Spleen (tissue), 11 donors: Measurements from ENCODE around the gene TECPR1. TPM values are rescaled to one million over a fixed set of nuclear protein-coding genes. Genes with fewer than 3 reads are reported as not detected.

ENCODE experiments used
- DNase-seq: peaks from one replicate; pipeline ENCODE4 v3.0.0-alpha.2; 2020
- H3K27ac ChIP-seq, 8 donors: fragments of 200-600 bp; sonication (generic) in 7 of 8; 1 replicate in 4 of 8; 2 replicates in 4 of 8; pipeline versions ENCODE4 v1.5.0 to v1.8.0; 2016 to 2021; ENCODE audit warnings: inconsistent platforms in 4 of 8, mild to moderate bottlenecking in 4 of 8, moderate library complexity in 1 of 8
- H3K27me3 ChIP-seq, 7 donors: fragments of 200-600 bp; sonication (generic) in 6 of 7; replicated peaks in 1 of 7; 1 replicate in 4 of 7; 2 replicates in 3 of 7; pipeline versions ENCODE4 v1.5.0 to v1.8.0; 2016 to 2021; ENCODE audit warnings: inconsistent platforms in 3 of 7, mild to moderate bottlenecking in 1 of 7
- H3K36me3 ChIP-seq, 6 donors: fragments of 200-600 bp; sonication (generic) in 5 of 6; 1 replicate in 4 of 6; 2 replicates in 2 of 6; pipeline versions ENCODE4 v1.5.0 to v1.8.0; 2016 to 2021; ENCODE audit warnings: inconsistent platforms in 2 of 6
- H3K4me1 ChIP-seq, 6 donors: fragments of 200-600 bp; sonication (generic) in 5 of 6; 1 replicate in 3 of 6; 2 replicates in 3 of 6; pipeline versions ENCODE4 v1.5.0 to v1.8.0; 2016 to 2021; ENCODE audit warnings: inconsistent platforms in 3 of 6
- H3K4me3 ChIP-seq, 8 donors: fragments of 200-600 bp; sonication (generic) in 7 of 8; 1 replicate in 4 of 8; 2 replicates in 4 of 8; pipeline versions ENCODE4 v1.5.0 to v1.8.0; 2016 to 2021; ENCODE audit warnings: inconsistent platforms in 4 of 8, mild to moderate bottlenecking in 4 of 8, moderate library complexity in 2 of 8
- H3K9me3 ChIP-seq, 8 donors: fragments of 200-600 bp; sonication (generic) in 7 of 8; 1 replicate in 4 of 8; 2 replicates in 4 of 8; pipeline versions ENCODE4 v1.5.0 to v1.8.0; 2016 to 2021; ENCODE audit warnings: inconsistent platforms in 4 of 8
- POLR2A ChIP-seq, 3 donors: fragments of 450-650 bp; IDR thresholded peaks; one replicate each; pipeline ENCODE4 v1.5.1; 2017; ENCODE audit warnings: antibody characterized with exemption in 3 of 3, mild to moderate bottlenecking in 1 of 3
- POLR2AphosphoS5 ChIP-seq, 3 donors: sonication (generic); formaldehyde crosslinking; IDR thresholded peaks; one replicate each; pipeline ENCODE4 v1.5.1; 2017; ENCODE audit warnings: antibody characterized with exemption in 3 of 3
- WGBS, 5 donors: extraction: QIAGEN DNeasy Blood & Tissue Kit in 3 of 5; methylation state at CpG; one replicate each; pipeline versions ENCODE4 v1.1.5 to v1.1.7; 2013 to 2018; 5-methylcytosine and 5-hydroxymethylcytosine counted together
- intact Hi-C: fragments of 100-400 bp; cut with DNase I; formaldehyde crosslinking; loops from one replicate; pipeline ENCODE4 v1.15.0; 2023; ENCODE audit warnings: low total_unique reads
- polyA plus RNA-seq, 3 donors: library from polyadenylated mRNA; stranded (reverse); fragments of 200-250 nt; gene quantifications; one replicate each; pipeline ENCODE4 v1.2.1, GENCODE V29; 2013
- total RNA-seq, 7 donors: library from RNA; depleted of rRNA in 3 of 7; stranded (reverse); fragments of >200 nt in 3 of 7; fragmentation: NEBNext Ultra II Directional in 4 of 7; extraction: Animal tissue kit (Norgen Biotek cat#: 25700) in 4 of 7; gene quantifications; one replicate each; pipeline versions ENCODE4 v1.1.0 to v1.2.1, GENCODE V29; 2016 to 2021
- TF ChIP-seq, protein P1 (sequence below), 11 experiments: fragments of 200-600 bp in 7 of 11; fragments of 450-650 bp in 4 of 11; sonication (generic) in 4 of 11; IDR thresholded peaks in 8 of 11; conservative IDR thresholded peaks in 3 of 11; 1 replicate in 7 of 11; 2 replicates in 4 of 11; pipeline versions ENCODE4 v1.4.0 to v1.8.0; 2016 to 2021; ENCODE audit warnings: antibody characterized with exemption in 11 of 11, inconsistent platforms in 4 of 11, mild to moderate bottlenecking in 1 of 11
- donor health status: healthy with polysubstance abuse.
- donor health status: DM: no; HTN: no; CAD: no; lungs with moderate emphysema.
- donor health status: DM: no; HTN: no; CAD: no.
- donor health status: Bipolar disorder and iron deficiency.
- donor health status: healthy.
- donor health status: DM: no; HTN: no; CAD: no.
- donor health status: DM: yes; HTN: yes; CAD: no.

TECPR1 gene
- total and polyA plus RNA-seq, 10 donors: 8.4 to 86.4 (median 40.1) TPM

DNA sequence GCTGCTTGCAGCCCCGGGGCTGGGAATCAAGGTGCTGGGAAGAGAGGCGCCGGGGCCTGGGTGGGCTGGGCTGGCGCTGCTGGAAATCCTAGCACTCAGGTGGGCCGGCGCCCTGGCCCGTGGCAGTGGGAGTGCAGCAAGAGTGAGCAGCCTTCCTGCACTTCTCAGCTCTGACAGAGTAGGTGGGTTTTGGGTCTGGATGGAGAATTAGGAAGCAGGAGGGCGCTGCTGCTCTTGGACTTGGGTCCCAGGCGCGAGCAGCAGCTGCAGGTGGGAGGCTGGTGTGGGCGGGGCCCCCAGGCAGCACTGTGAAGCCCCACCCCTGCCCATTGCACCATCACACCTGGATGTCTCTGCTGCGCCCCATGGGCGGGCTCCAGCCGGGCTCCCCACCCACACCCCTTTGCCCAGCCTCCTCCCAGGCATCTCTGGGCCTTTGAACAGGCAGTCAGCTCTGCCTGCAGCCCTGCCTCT, 35.5 kb upstream of the TECPR1 start:
- H3K4me3 ChIP-seq: peak overlapping the region in 3 of 8 donors; percentile 4 to 79 (median 7)
- 77 to 88% (median 83%) methylated on average over 12 to 14 of the region's 14 CpGs for WGBS, 5 donors
- intact Hi-C loops: no loop called here
- no peak for DNase-seq
- H3K4me1 ChIP-seq: peaks cover 51 to 89% (median 73%) of the 10 kb centered on the region in 6 donors
- peak overlapping the region in 6 of 8 donors; percentile 91 to 98 (median 96) for H3K27ac ChIP-seq
- no peaks in the 10 kb centered on the region for H3K9me3 ChIP-seq
- H3K27me3 ChIP-seq: no peaks in the 10 kb centered on the region
- peaks cover 0 to 91% (median 22%) of the 10 kb centered on the region in 6 donors for H3K36me3 ChIP-seq
- TF ChIP-seq POLR2AphosphoS5 (IDR thresholded peaks at IDR 0.05) (peak in 1 of 3 donors; percentile 28), POLR2A (IDR thresholded peaks at IDR 0.05) (no peak)

DNA sequence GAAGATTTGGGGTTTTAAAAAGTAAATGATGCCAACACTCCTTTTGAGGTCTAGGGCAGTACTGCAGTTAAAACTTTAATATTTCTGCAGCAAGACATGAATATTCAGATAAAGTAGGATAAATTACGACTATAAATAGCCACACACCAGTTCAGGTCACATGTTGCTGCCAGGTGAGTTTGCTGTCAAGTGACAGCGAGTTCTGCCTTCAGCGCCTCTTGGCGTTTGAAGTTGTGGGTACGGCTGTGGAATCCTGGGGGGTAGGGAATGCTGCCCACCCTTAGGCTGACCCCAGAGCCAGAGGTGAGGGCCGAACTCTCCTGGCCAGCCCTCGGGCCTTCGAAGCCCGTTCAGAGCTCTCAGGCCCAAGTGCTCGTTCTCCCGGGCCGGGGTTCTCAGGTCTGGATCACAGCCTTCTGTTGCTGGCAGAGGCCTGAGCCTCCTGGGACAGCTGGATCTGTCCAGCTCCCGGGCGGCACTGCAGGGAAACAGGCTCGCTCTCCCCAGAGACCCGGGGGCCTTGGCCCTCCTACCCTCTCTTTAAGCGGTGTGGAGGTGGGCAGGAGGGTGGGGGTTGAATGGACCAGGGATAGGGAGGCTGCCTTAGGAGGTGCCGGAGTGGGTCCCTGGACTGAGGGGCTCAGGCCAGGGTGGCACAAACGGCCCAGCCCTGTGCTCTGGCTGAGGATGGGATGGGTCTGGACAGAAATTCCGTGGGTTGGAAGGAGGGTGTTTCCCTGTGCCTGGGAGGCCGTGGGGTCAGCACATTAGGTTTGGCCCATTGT, 34.9 kb upstream of the TECPR1 start:
- H3K9me3 ChIP-seq: no peaks in the 10 kb centered on the region
- WGBS, 5 donors: 75 to 85% (median 82%) methylated on average over 10 to 21 of the region's 21 CpGs
- H3K4me3 ChIP-seq: peak overlapping the region in 4 of 8 donors; percentile 4 to 94 (median 80)
- no peak for DNase-seq
- peak in 1 of 3 donors; percentile 32 for TF ChIP-seq POLR2AphosphoS5 (IDR thresholded peaks at IDR 0.05)
- TF ChIP-seq, protein P1, sequence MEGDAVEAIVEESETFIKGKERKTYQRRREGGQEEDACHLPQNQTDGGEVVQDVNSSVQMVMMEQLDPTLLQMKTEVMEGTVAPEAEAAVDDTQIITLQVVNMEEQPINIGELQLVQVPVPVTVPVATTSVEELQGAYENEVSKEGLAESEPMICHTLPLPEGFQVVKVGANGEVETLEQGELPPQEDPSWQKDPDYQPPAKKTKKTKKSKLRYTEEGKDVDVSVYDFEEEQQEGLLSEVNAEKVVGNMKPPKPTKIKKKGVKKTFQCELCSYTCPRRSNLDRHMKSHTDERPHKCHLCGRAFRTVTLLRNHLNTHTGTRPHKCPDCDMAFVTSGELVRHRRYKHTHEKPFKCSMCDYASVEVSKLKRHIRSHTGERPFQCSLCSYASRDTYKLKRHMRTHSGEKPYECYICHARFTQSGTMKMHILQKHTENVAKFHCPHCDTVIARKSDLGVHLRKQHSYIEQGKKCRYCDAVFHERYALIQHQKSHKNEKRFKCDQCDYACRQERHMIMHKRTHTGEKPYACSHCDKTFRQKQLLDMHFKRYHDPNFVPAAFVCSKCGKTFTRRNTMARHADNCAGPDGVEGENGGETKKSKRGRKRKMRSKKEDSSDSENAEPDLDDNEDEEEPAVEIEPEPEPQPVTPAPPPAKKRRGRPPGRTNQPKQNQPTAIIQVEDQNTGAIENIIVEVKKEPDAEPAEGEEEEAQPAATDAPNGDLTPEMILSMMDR (IDR thresholded peaks at IDR 0.05 in 8 of 11, conservative IDR thresholded peaks at IDR 0.05 in 3 of 11): no peak
- TF ChIP-seq POLR2A (IDR thresholded peaks at IDR 0.05): no peak
- H3K4me1 ChIP-seq: peaks cover 54 to 95% (median 79%) of the 10 kb centered on the region in 6 donors
- H3K36me3 ChIP-seq: peaks cover 0 to 85% (median 16%) of the 10 kb centered on the region in 6 donors
- intact Hi-C loops: no loop called here
- no peaks in the 10 kb centered on the region for H3K27me3 ChIP-seq
- peak overlapping the region in 7 of 8 donors; percentile 91 to 98 (median 95) for H3K27ac ChIP-seq

DNA sequence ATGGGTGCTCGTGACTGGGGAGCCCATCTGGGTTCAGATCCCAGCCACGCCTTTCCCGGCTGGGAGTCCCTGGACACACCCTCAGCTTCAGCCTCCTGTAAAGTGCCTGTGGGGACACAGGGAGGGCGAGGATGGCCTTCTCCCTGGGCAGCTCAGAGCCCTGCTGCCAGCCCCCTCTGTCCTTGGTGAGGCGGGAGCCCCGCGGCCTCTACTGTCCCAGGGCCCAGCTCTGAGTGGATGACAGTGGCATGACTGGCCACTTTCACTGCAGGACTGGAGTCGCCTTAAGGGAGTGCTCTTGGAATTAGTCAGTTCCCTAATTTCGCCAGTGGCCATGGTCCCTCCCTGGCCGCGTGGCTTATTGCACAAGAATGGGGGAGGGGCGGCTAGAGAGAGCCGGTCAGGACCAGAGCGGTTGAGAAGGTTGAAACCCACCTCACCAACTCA, 34.1 kb upstream of the TECPR1 start:
- Histone ChIP-seq H3K27ac (peak overlapping the region; percentile 27 to 98 (median 94)), H3K4me1 (peaks cover 54 to 89% (median 79%) of the 10 kb centered on the region in 6 donors), H3K4me3 (peak overlapping the region in 6 of 8 donors; percentile 10 to 94 (median 80)), H3K36me3 (peaks cover 0 to 77% (median 8%) of the 10 kb centered on the region in 6 donors), H3K27me3 (no peaks in the 10 kb centered on the region), H3K9me3 (no peaks in the 10 kb centered on the region)
- intact Hi-C loops: no loop called here
- TF ChIP-seq POLR2A (IDR thresholded peaks at IDR 0.05) (no peak), POLR2AphosphoS5 (IDR thresholded peaks at IDR 0.05) (peak; percentile 59 to 66 (median 59))
- TF ChIP-seq, protein P1 (IDR thresholded peaks at IDR 0.05 in 8 of 11, conservative IDR thresholded peaks at IDR 0.05 in 3 of 11): no peak
- 37 to 82% (median 52%) methylated on average over 8 to 14 of the region's 14 CpGs for whole genome bisulfite sequencing, 5 donors
- peak; percentile 83 for DNase-seq

DNA sequence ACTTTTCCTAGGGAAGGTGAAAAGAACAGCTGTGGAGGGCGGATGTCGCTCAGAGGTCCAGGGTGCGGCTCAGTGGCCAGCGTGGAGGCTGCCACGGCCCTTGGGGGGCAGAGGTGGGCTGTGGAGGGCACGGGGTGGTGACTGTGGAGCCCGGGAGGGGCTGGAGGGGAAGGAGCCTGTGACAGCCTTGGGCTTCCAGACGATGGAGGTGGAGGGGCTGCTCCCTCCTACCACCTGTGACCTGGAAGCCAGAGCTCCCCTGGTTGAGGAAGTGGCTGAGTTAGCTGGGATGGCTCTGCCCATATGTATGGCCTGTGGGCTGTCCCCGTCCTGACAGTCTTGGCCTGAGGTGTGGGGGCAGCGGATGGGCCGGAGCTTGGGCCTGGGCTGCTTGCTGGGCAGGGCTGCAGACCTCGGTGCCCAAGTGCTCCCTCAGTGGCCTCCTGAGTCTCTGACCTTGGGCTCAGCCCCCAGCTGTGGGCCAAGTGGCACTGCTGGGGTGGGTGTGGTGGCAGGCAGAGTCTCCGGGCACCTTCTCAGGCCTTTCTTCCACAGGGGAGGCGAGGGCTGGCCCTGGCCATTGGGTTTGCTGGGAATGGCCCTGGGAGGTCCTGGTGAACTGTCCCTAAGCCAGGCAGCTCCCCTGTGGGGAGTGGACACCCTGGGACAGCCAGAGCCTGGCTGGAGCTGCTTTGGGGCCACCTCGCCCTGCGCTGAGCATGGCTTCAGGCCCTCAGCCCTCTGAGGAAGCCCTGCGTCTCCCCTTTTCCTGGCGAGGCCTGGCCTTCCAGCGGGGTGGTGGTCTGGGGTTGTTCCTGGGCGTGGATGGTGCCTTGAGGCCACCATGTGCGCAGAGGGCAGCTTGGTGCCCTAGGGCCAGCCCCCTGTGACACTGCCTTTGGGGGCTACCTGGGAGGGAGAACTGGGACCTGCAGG, 33.4 kb upstream of the TECPR1 start:
- TF ChIP-seq POLR2A (IDR thresholded peaks at IDR 0.05) (no peak), POLR2AphosphoS5 (IDR thresholded peaks at IDR 0.05) (no peak)
- TF ChIP-seq, protein P1 (IDR thresholded peaks at IDR 0.05 in 8 of 11, conservative IDR thresholded peaks at IDR 0.05 in 3 of 11): no peak
- Histone ChIP-seq H3K36me3 (peaks cover 0 to 70% (median 5%) of the 10 kb centered on the region in 6 donors), H3K4me3 (peak overlapping the region in 7 of 8 donors; percentile 60 to 94 (median 79)), H3K27me3 (no peaks in the 10 kb centered on the region), H3K4me1 (peaks cover 57 to 88% (median 82%) of the 10 kb centered on the region in 6 donors), H3K27ac (peak overlapping the region; percentile 27 to 98 (median 94)), H3K9me3 (no peaks in the 10 kb centered on the region)
- DNase-seq: no peak
- 70 to 83% (median 78%) methylated on average over 10 to 21 of the region's 21 CpGs for WGBS, 5 donors
- intact Hi-C loops: no loop called here
